ENCODE measurements around the gene FAM186B.

DNA sequence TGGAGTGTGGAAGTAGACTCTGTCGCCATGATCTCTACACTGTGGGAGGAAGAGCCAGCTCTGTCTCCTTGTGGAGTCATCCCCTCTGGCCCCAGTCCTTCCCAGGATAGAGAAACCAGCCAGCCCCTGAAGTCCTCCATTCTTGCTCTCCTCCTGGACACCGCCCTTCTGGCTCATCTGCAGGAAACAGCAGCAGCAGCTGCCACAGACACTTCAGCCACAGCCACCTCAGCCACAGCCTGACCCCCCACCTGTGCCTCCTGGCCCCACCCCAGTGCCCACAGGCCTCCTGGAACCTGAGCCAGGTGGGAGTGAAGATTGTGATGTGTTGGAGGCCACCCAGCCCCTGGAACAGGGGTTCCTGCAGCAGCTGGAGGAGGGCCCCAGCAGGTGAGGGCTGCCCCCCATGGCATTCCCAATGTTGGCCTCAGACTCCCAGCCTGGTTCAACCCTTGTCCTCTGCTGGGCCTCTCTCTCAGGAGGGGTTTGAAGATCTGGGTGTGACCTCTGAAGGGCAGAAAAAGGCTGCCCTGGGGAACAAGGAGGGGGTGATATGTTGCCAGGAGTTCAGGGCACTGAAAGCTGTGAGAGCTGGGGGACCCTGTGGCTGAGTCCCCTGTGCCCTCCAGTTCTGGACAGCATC lies 28.4 kb upstream of the FAM186B start:
- TF ChIP-seq CTCF (IDR thresholded peaks at IDR 0.05) (no peak), RAD21 (conservative IDR thresholded peaks at IDR 0.05 in 1 of 2, IDR thresholded peaks at IDR 0.05 in 1 of 2) (no peak), REST (IDR thresholded peaks at IDR 0.05) (no peak), CHD4 (IDR thresholded peaks at IDR 0.05; ENCODE audit: borderline replicate concordance) (no peak), MYC (IDR thresholded peaks at IDR 0.05; ENCODE audit: borderline replicate concordance, low read length) (no peak), CEBPB (IDR thresholded peaks at IDR 0.05) (no peak), PHF8 (IDR thresholded peaks at IDR 0.05; ENCODE audit: borderline replicate concordance, low read depth) (no peak), ZSCAN20 (CRISPR knock-in tag; IDR thresholded peaks at IDR 0.05) (no peak), MAZ (IDR thresholded peaks at IDR 0.05; ENCODE audit: borderline replicate concordance, low read depth, low read length) (no peak)

All from A549 (cell line).